HCT116 (cell line): ENCODE data around the gene FMN1. TPM values are rescaled to one million over a fixed set of nuclear protein-coding genes. Genes with fewer than 3 reads are reported as not detected.

Source experiments
- ATAC-seq: fragments of 200-7000 bp; cut with Tn5 transposase; 2 replicates; pipeline ENCODE4 v1.9.1; 2020; ENCODE audit warnings: mild to moderate bottlenecking, moderate library complexity
- BruUV-seq: library from RNA; stranded (reverse); fragments of 400-500 nt; replicated peaks from 2 replicates; lab custom pipeline; 2021; lab: Mats Ljungman, UMichigan
- CTCF ChIA-PET: fragments of 300-600 bp; sonication (Branson Sonifier 250); formaldehyde crosslinking; loops from one replicate; lab custom pipeline; 2021; ENCODE audit warnings: antibody characterized with exemption; lab: Charles Lee
- POLR2A ChIA-PET: fragments of 300-600, 350-600 bp; sonication (Branson Sonifier 250); formaldehyde crosslinking; loops from one replicate; lab custom pipeline; 2021; ENCODE audit warnings: antibody characterized with exemption; lab: Charles Lee
- RAD21 ChIA-PET, 2 experiments: fragments of 300-600 bp; sonication (Branson Sonifier 250); formaldehyde crosslinking; loops; one replicate each; lab custom pipeline; 2023; ENCODE audit warnings: low total read pairs in 2 of 2; ENCODE audit not compliant: uncharacterized antibody in 2 of 2, unreplicated experiment in 2 of 2, low non-redundant PET in 1 of 2; lab: Charles Lee
- DNase-seq: peaks from one replicate; pipeline ENCODE4 v3.0.0-alpha.2; 2010; ENCODE audit warnings: low read depth, low spot score
- H2AFZ ChIP-seq: fragments of 200-600 bp; shearing (Covaris generic), sonication (generic); 2 replicates; pipeline ENCODE4 v1.6.1; 2017; ENCODE audit warnings: low read depth, mixed run types, mixed read lengths, antibody characterized with exemption, low read length; ENCODE audit not compliant: poor library complexity, severe bottlenecking
- H3K27ac ChIP-seq: 2 replicates; pipeline ENCODE4 v1.5.1; 2012; ENCODE audit warnings: low read depth, low read length
- H3K27me3 ChIP-seq: fragments of 200-600 bp; sonication (generic); 2 replicates; pipeline ENCODE4 v1.6.1; 2016; ENCODE audit warnings: mixed run types, low read length, mixed read lengths; ENCODE audit not compliant: insufficient read depth
- H3K36me3 ChIP-seq, 2 experiments: fragments of 200-500 bp in 1 of 2; fragments of 200-600 bp in 1 of 2; sonication (Bioruptor generic) in 1 of 2; sonication (generic) in 1 of 2; 2 replicates each; pipeline versions ENCODE4 v1.5.1 to v1.6.1; 2014 to 2016; ENCODE audit warnings: low read length in 2 of 2, inconsistent platforms in 1 of 2, mixed read lengths in 1 of 2, mixed run types in 1 of 2; ENCODE audit not compliant: insufficient read depth in 2 of 2, control insufficient read depth in 1 of 2
- H3K4me1 ChIP-seq, 2 experiments: fragments of 200-600 bp in 1 of 2; sonication (generic) in 1 of 2; 2 replicates each; pipeline versions ENCODE4 v1.5.1 to v1.6.1; 2012 to 2017; ENCODE audit warnings: low read length in 2 of 2, inconsistent platforms in 1 of 2, mild to moderate bottlenecking in 1 of 2, mixed read lengths in 1 of 2, mixed run types in 1 of 2, moderate library complexity in 1 of 2; ENCODE audit not compliant: insufficient read depth in 2 of 2, control insufficient read depth in 1 of 2
- H3K4me2 ChIP-seq: fragments of 200-600 bp; sonication (generic); 2 replicates; pipeline ENCODE4 v1.6.1; 2017; ENCODE audit warnings: mixed run types, low read length, mixed read lengths
- H3K4me3 ChIP-seq, 2 experiments: fragments of 200-600 bp in 1 of 2; sonication (generic) in 1 of 2; replicated peaks in 1 of 2; 2 replicates each; pipeline ENCODE4 v1.5.1; 2011 to 2016; ENCODE audit warnings: low read length in 2 of 2, control low read depth in 1 of 2, low read depth in 1 of 2, mild to moderate bottlenecking in 1 of 2, mixed read lengths in 1 of 2, mixed run types in 1 of 2
- H3K79me2 ChIP-seq: fragments of 200-600 bp; sonication (generic); 2 replicates; pipeline ENCODE4 v1.6.1; 2017; ENCODE audit warnings: mild to moderate bottlenecking, mixed run types, low read length, moderate library complexity, mixed read lengths; ENCODE audit not compliant: insufficient read depth
- H3K9ac ChIP-seq: fragments of 200-600 bp; sonication (generic); 2 replicates; pipeline ENCODE4 v1.6.1; 2016; ENCODE audit warnings: low read length, mixed read lengths
- H3K9me2 ChIP-seq: fragments of 200-600 bp; sonication (generic), shearing (Covaris generic); 2 replicates; pipeline ENCODE4 v1.6.1; 2017; ENCODE audit warnings: mixed run types, mild to moderate bottlenecking, moderate library complexity; ENCODE audit not compliant: insufficient read depth
- H3K9me3 ChIP-seq, 2 experiments: fragments of 200-500 bp in 1 of 2; fragments of 200-600 bp in 1 of 2; sonication (Bioruptor generic) in 1 of 2; sonication (generic) in 1 of 2; 2 replicates each; pipeline ENCODE4 v1.6.1; 2014 to 2017; ENCODE audit warnings: low read length in 2 of 2, mixed read lengths in 2 of 2, inconsistent platforms in 1 of 2, low read depth in 1 of 2, mild to moderate bottlenecking in 1 of 2, mixed run types in 1 of 2, moderate library complexity in 1 of 2; ENCODE audit not compliant: control insufficient read depth in 1 of 2, insufficient read depth in 1 of 2
- H4K20me1 ChIP-seq: fragments of 200-600 bp; sonication (generic), shearing (Covaris generic); 2 replicates; pipeline ENCODE4 v1.6.1; 2017; ENCODE audit warnings: mixed run types, mild to moderate bottlenecking, moderate library complexity; ENCODE audit not compliant: insufficient read depth
- ATF3 ChIP-seq: IDR thresholded peaks from 2 replicates; pipeline ENCODE4 v1.6.1; 2012
- CEBPB ChIP-seq: IDR thresholded peaks from 2 replicates; pipeline ENCODE4 v1.6.1; 2012; ENCODE audit warnings: low read depth
- EGR1 ChIP-seq: IDR thresholded peaks from 2 replicates; pipeline ENCODE4 v1.6.1; 2012; ENCODE audit warnings: low read depth
- ELF1 ChIP-seq: IDR thresholded peaks from 2 replicates; pipeline ENCODE4 v1.6.1; 2012; ENCODE audit warnings: low read depth, borderline replicate concordance
- EZH2 ChIP-seq: fragments of 200-600 bp; sonication (generic); IDR thresholded peaks from 2 replicates; pipeline ENCODE4 v1.6.1; 2017; ENCODE audit warnings: antibody characterized with exemption, mixed run types
- EZH2phosphoT487 ChIP-seq: fragments of 200-600 bp; IDR thresholded peaks from 2 replicates; pipeline ENCODE4 v1.6.1; 2018; ENCODE audit warnings: antibody characterized with exemption, borderline replicate concordance
- FOSL1 ChIP-seq: IDR thresholded peaks from 2 replicates; pipeline ENCODE4 v1.6.1; 2012; ENCODE audit warnings: low read depth
- JUND ChIP-seq: IDR thresholded peaks from 2 replicates; pipeline ENCODE4 v1.6.1; 2012
- MAX ChIP-seq: IDR thresholded peaks from 2 replicates; pipeline ENCODE4 v1.6.1; 2012
- POLR2A ChIP-seq: IDR thresholded peaks from 2 replicates; pipeline ENCODE4 v1.7.0; 2011; ENCODE audit warnings: borderline replicate concordance; ENCODE audit not compliant: insufficient read depth, insufficient read length; ENCODE audit errors: extremely low read depth
- POLR2AphosphoS5 ChIP-seq: IDR thresholded peaks from 2 replicates; pipeline ENCODE4 v1.6.1; 2011; ENCODE audit warnings: mild to moderate bottlenecking, low read depth, low read length, moderate library complexity
- RAD21 ChIP-seq: IDR thresholded peaks from 2 replicates; pipeline ENCODE4 v1.6.1; 2012; ENCODE audit warnings: low read depth, mild to moderate bottlenecking
- REST ChIP-seq: IDR thresholded peaks from 2 replicates; pipeline ENCODE4 v1.6.1; 2012; ENCODE audit warnings: low read depth
- SIN3A ChIP-seq: IDR thresholded peaks from 2 replicates; pipeline ENCODE4 v1.6.1; 2012; ENCODE audit warnings: low read depth
- SP1 ChIP-seq: IDR thresholded peaks from 2 replicates; pipeline ENCODE4 v1.6.1; 2012; ENCODE audit warnings: low read depth
- SRF ChIP-seq: IDR thresholded peaks from 2 replicates; pipeline ENCODE4 v1.6.1; 2012; ENCODE audit warnings: low read depth
- TCF7L2 ChIP-seq: IDR thresholded peaks from 2 replicates; pipeline ENCODE4 v1.7.0; 2011; ENCODE audit warnings: borderline replicate concordance, inconsistent platforms; ENCODE audit not compliant: insufficient read depth, insufficient read length; ENCODE audit errors: extremely low read depth
- YY1 ChIP-seq: IDR thresholded peaks from 2 replicates; pipeline ENCODE4 v1.6.1; 2011; ENCODE audit warnings: low read length, low read depth, moderate library complexity, mild to moderate bottlenecking; ENCODE audit not compliant: insufficient replicate concordance; ENCODE audit errors: extremely low read depth
- ZFX ChIP-seq: fragments of 450-650 bp; IDR thresholded peaks from 2 replicates; pipeline ENCODE4 v1.6.1; 2017
- ZNF274 ChIP-seq: fragments of 200-500 bp; sonication (Bioruptor generic); IDR thresholded peaks from 2 replicates; pipeline ENCODE4 v1.6.1; 2014; ENCODE audit warnings: mild to moderate bottlenecking, low read depth, low read length, inconsistent platforms
- intact Hi-C: fragments of 100-400 bp; cut with micrococcal nuclease; formaldehyde crosslinking; loops from 2 replicates; pipeline ENCODE4 v1.10.0; 2022
- total RNA-seq: library from RNA; stranded (reverse); gene quantifications from one replicate; pipeline ENCODE4 v1.2.1, GENCODE V29; 2021; ENCODE audit not compliant: unreplicated experiment

The FMN1 gene
- total RNA-seq, 1 experiment from 2014 or later, result 0.39 TPM

GRCh38 chr15:32838338-32838737, 356.2 kb downstream of the FMN1 start:
- no TSS peak for BruUV-seq
- CTCF ChIA-PET, result no interaction called here
- intact Hi-C loops, result no loop called here
- DNase-seq (no peak), ATAC-seq (no peak)
- POLR2A ChIA-PET, result no interaction called here
- no peak overlapping the region for H3K4me2 ChIP-seq
- no peaks in the 10 kb centered on the region for H3K36me3 ChIP-seq
- H3K9ac ChIP-seq, result no peak overlapping the region
- TF ChIP-seq YY1 (no peak), ZFX (no peak), EZH2 (no peak), JUND (no peak), SP1 (no peak), SIN3A (no peak), EGR1 (no peak), RAD21 (no peak), ATF3 (no peak), ZNF274 (no peak)
- no peaks in the 10 kb centered on the region for H3K9me3 ChIP-seq
- peaks cover 0 to 3% of the 10 kb centered on the region in 2 experiments; a peak in 1 of 4 replicates for H3K4me1 ChIP-seq
- H4K20me1 ChIP-seq, result no peaks in the 10 kb centered on the region
- H3K27me3 ChIP-seq, result peaks cover 18% of the 10 kb centered on the region; the same call in 1 of the 2 replicates
- no peak overlapping the region for H3K27ac ChIP-seq
- RAD21 ChIA-PET, result no interaction called here
- no peak overlapping the region for H2AFZ ChIP-seq
- no peak overlapping the region for H3K4me3 ChIP-seq
- H3K79me2 ChIP-seq, result no peaks in the 10 kb centered on the region
- H3K9me2 ChIP-seq, result no peaks in the 10 kb centered on the region

- no peaks in the 10 kb centered on the region for H3K9me2 ChIP-seq
- H4K20me1 ChIP-seq, result no peaks in the 10 kb centered on the region
- no peak for ATAC-seq
- no peaks in the 10 kb centered on the region for H3K79me2 ChIP-seq
- DNase-seq, result no peak
- no peak overlapping the region for H3K4me2 ChIP-seq
- ChIA-PET CTCF (no interaction called here), RAD21 (no interaction called here), POLR2A (no interaction called here)
- TF ChIP-seq EZH2phosphoT487, result no peak
- no peak for TF ChIP-seq MAX
- TF ChIP-seq FOSL1, result no peak
- no peak for TF ChIP-seq RAD21
- TF ChIP-seq POLR2A, result no peak
- no peak for TF ChIP-seq REST
- TF ChIP-seq TCF7L2, result no peak
- no peak for TF ChIP-seq POLR2AphosphoS5
- no peak for TF ChIP-seq ATF3
- no peak for TF ChIP-seq ELF1
- no peak for TF ChIP-seq SIN3A
- no peak for TF ChIP-seq EZH2
- no peak for TF ChIP-seq CEBPB
- TF ChIP-seq SRF, result no peak
- intact Hi-C loops, result no loop called here
- BruUV-seq, result no TSS peak
- no peak overlapping the region for H3K4me3 ChIP-seq
- H3K4me1 ChIP-seq, result peaks cover 0 to 3% of the 10 kb centered on the region in 2 experiments; a peak in 1 of 4 replicates
- no peak overlapping the region for H2AFZ ChIP-seq
- no peak overlapping the region for H3K27ac ChIP-seq
- H3K9ac ChIP-seq, result no peak overlapping the region
- no peaks in the 10 kb centered on the region for H3K36me3 ChIP-seq
- H3K9me3 ChIP-seq, result no peaks in the 10 kb centered on the region
- peaks cover 18% of the 10 kb centered on the region; the same call in 1 of the 2 replicates for H3K27me3 ChIP-seq
These were observed 356.6 kb downstream of the FMN1 start for GRCh38 chr15:32837935-32838334.
